GM10248 (cell line): ENCODE results near the gene KCNH1.

Experiments used
- CTCF ChIA-PET: fragments of 300-600 bp; sonication (Branson Sonifier 250); formaldehyde crosslinking; extraction: SDS; loops from one replicate; lab custom pipeline; 2021; ENCODE audit warnings: antibody characterized with exemption; lab: Yijun Ruan, JAX
- POLR2A ChIA-PET: fragments of 350-650 bp; sonication (Branson Sonifier 250); formaldehyde crosslinking; extraction: SDS; loops from one replicate; lab custom pipeline; 2020; ENCODE audit warnings: antibody characterized with exemption; lab: Yijun Ruan, JAX
- DNase-seq: peaks from one replicate; pipeline ENCODE4 v3.0.0; 2012; ENCODE audit errors: extremely low spot score
- CTCF ChIP-seq: IDR thresholded peaks from 2 replicates; pipeline ENCODE4 v1.5.1; 2012; ENCODE audit warnings: mild to moderate bottlenecking, low read depth; ENCODE audit errors: extremely low read depth, missing control alignments, control extremely low read depth

The KCNH1 gene

DNA sequence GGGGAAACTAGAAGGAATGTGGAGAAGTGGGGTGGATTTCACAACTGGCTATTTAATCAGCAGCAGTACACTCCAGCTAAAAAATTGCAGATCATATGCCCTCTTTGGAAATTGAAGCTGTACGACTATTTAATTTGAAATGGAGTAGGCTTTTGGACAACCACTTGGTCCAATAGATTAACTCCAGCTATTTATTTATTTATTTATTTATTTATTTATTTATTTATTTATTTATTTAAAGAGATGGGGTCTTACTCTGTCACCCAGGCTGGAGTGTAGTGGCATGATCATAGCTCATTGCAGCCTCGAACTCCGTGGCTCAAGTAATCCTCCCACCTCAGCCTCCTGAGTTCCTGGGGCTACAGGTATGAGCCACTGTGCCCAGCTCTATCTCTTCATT is 312.3 kb downstream of the KCNH1 start:
- POLR2A ChIA-PET, result no interaction called here

DNA sequence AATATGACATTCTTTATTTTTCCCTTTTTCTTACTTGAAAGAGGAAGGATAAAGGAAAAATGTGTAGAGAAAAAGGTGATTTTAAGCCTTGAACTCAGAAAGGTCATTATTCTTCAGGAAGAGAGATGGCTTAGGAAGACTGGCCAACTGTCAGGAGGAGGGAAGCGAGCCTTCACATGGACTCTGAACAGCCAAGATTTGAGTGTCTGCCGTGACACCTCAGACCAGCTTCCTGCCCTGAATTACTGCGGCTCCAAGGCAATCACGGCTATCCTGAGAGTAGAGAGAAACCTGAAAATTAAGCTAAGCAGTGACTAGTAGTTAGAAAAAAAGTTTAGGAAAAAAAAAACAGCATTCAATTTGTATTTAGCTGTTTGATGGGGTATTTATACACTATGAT is 314.7 kb downstream of the KCNH1 start:
- POLR2A ChIA-PET, result no interaction called here
- CTCF ChIA-PET, result no interaction called here
- no peak for DNase-seq
- TF ChIP-seq CTCF, result no peak

More for the DNA sequence above, 312.3 kb downstream of the KCNH1 start:
- TF ChIP-seq CTCF, result no peak
- CTCF ChIA-PET, result interaction anchor here (0.8 kb wide), 1 partner anchor 9 kb away, joined by 3 read pairs; no protein-coding TSS in a partner anchor
- DNase-seq, result no peak

GRCh38 chr1:210817385-210818275 is 316.3 kb downstream of the KCNH1 start:
- ChIA-PET CTCF (no interaction called here), POLR2A (no interaction called here)
- no peak for TF ChIP-seq CTCF
- no peak for DNase-seq

GRCh38 chr1:210815641-210816550 is 318.1 kb downstream of the KCNH1 start:
- no peak for TF ChIP-seq CTCF
- POLR2A ChIA-PET, result no interaction called here
- CTCF ChIA-PET, result interaction anchor here (0.8 to 1.6 kb wide), 3 partner anchors 13 to 35 kb away, joined by 3 read pairs; no protein-coding TSS in a partner anchor
- no peak for DNase-seq

DNA sequence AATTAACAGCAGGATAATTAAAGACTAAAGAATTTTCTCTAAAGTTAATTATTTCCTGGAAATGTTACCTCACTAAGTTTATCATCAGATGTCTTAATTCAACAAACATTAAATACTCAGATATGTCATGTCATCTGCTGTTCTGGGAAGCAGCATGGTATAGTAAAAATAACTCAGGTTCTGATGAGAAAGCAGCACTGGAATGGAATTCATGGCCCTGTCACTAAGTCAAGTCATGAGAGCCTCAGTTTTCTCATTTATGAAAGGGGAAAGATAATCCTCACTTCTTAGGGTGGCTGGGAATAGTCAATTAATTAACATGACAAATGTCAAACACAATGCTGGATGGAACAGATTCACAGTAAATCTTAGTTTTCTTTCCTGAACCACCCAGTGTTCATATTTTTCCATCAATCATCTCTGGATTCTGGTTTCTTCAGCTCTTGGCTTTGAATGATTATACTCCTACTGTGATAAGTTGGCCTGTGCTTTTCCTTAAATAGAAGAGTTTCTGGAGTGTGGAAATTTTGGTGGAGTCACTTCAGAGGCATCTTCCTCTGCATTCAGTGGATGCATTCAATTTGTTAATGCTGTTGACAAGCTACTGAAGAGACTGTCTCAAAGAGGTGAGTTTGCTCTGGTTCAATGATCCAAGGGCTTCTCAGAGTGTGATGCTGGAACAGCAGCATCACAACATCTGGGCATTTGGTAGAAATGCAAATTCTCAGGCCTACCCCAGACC is 319.4 kb downstream of the KCNH1 start:
- no peak for DNase-seq
- no peak for TF ChIP-seq CTCF
- POLR2A ChIA-PET, result no interaction called here
- CTCF ChIA-PET, result no interaction called here

GRCh38 chr1:210801501-210801900 is 332.4 kb downstream of the KCNH1 start:
- DNase-seq, result no peak
- TF ChIP-seq CTCF, result no peak
- CTCF ChIA-PET, result no interaction called here
- POLR2A ChIA-PET, result no interaction called here
